Measurements from ENCODE around the gene MTG1.

Gene MTG1

GRCh38 chr10:133418289-133418993 lies 24.5 kb downstream of the MTG1 start:
- TF ChIP-seq, protein P1, sequence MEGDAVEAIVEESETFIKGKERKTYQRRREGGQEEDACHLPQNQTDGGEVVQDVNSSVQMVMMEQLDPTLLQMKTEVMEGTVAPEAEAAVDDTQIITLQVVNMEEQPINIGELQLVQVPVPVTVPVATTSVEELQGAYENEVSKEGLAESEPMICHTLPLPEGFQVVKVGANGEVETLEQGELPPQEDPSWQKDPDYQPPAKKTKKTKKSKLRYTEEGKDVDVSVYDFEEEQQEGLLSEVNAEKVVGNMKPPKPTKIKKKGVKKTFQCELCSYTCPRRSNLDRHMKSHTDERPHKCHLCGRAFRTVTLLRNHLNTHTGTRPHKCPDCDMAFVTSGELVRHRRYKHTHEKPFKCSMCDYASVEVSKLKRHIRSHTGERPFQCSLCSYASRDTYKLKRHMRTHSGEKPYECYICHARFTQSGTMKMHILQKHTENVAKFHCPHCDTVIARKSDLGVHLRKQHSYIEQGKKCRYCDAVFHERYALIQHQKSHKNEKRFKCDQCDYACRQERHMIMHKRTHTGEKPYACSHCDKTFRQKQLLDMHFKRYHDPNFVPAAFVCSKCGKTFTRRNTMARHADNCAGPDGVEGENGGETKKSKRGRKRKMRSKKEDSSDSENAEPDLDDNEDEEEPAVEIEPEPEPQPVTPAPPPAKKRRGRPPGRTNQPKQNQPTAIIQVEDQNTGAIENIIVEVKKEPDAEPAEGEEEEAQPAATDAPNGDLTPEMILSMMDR (IDR thresholded peaks at IDR 0.05; ENCODE audit: low read depth, low read length) = no peak
- DNase-seq (ENCODE audit: extremely low read depth, low read depth) = no peak

DNA sequence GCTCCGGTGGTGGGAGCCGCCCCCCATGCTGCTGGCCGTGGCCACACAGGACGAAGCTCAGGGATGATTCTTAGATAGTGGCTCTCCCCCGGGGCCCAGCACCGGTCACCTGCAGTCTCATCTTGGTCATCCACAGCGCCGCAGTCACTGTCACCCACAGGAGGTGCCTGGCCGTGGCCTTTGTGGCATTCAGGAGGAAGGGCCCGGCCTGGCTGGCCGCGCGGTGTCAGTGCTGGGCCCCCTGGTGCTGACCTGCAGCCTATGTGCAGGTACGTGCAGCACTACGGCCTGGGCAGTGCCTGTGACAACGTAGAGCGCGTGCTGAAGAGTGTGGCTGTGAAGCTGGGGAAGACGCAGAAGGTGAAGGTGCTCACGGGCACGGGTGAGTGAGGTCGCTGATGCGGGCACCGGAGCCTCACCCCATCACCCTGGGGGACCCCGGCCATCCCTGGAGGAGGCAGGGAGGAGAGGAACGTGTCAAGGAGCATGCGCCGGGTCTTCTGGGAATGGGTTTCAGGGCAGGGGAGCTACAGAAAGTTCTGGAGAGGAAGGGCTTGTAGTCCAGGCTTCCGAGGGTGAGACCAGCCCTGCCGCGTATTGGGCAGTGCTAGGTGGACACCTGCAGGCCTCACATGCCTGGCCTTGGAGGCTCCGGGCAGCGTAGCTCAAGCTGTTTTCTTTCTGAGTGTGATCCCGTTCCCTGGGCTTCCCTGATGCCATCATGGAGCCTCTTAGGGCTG lies 25.4 kb downstream of the MTG1 start:
- TF ChIP-seq, protein P1 (IDR thresholded peaks at IDR 0.05; ENCODE audit: low read depth, low read length) = no peak
- DNase-seq (ENCODE audit: extremely low read depth, low read depth) = no peak

DNA sequence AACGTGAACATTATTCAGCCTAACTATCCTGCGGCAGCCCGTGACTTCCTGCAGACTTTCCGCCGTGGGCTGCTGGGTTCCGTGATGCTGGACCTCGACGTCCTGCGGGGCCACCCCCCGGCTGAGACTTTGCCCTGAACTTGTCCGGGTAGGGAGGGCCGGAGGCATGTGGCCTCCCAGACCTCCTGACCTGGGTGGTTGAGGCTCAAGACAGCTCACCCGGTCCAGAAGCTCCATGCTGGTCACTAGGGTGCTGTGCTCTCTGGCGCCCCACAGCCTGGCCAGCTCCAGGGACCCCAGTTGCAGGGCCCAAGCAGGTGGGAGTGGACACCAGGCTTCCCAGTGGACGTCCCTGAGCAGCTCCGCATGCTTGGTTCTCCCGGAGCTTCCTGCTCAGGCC lies 26.1 kb downstream of the MTG1 start:
- DNase-seq (ENCODE audit: extremely low read depth, low read depth) = no peak
- TF ChIP-seq, protein P1 (IDR thresholded peaks at IDR 0.05; ENCODE audit: low read depth, low read length) = no peak

- TF ChIP-seq, protein P1 (IDR thresholded peaks at IDR 0.05; ENCODE audit: low read depth, low read length) = no peak
- no peak for DNase-seq (ENCODE audit: extremely low read depth, low read depth)
Measured at GRCh38 chr10:133420579-133420978, 26.6 kb downstream of the MTG1 start.

DNA sequence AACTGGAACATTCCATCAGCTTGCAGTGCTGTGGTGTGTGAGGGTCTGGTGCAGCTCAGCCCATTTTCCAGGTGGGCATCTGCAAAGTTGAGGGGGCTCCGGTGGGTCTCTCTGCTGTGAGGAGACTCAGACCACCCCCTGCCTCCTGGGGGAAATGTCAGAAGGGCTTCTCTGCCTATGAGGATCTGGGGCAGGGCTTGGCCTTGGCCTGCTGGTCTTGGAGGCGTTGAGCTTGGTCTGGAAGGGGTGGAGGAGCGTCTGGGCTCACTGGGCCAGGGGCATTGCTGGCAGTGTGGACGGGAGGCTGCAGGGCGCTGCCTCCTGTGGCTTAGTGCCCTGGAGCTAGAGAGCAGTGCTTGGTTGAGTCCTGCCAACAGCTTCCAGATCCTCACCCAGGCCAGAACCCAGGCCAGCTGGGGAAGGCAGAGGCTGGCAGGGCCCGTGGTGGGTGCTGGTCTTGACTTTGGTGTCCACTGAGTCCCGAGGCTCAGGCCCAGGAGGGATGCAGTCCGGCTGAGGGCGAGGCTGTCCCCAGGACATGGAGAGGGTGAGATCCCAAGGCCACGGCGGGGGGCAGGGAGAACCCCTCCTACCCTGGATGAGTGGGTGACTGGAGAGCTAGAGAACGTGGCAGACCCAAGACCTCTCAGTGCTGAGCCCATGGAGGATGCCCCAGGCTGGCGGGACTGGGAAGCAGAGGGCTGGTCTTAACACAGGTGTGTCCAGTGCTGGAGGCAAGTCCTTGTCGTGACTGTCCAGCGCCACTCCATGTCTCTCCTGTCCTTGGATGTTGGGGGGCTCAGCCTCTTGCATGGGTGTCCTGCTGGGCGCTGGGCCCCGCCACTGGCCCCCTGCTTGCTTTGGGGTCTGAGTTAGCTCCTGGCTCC lies 27.6 kb downstream of the MTG1 start:
- DNase-seq (ENCODE audit: extremely low read depth, low read depth) = no peak
- TF ChIP-seq, protein P1 (IDR thresholded peaks at IDR 0.05; ENCODE audit: low read depth, low read length) = no peak

- TF ChIP-seq, protein P1 (IDR thresholded peaks at IDR 0.05; ENCODE audit: low read depth, low read length) = no peak
- DNase-seq (ENCODE audit: extremely low read depth, low read depth) = no peak
Measured at GRCh38 chr10:133422223-133422806, 28.4 kb downstream of the MTG1 start.

Measured in AG09319 (cell line).